GM10248 (cell line): ENCODE data around the gene GSDMA.

Experiments used
- CTCF ChIA-PET: fragments of 300-600 bp; sonication (Branson Sonifier 250); formaldehyde crosslinking; extraction: SDS; loops from one replicate; lab custom pipeline; 2021; ENCODE audit warnings: antibody characterized with exemption; lab: Yijun Ruan, JAX
- POLR2A ChIA-PET: fragments of 350-650 bp; sonication (Branson Sonifier 250); formaldehyde crosslinking; extraction: SDS; loops from one replicate; lab custom pipeline; 2020; ENCODE audit warnings: antibody characterized with exemption; lab: Yijun Ruan, JAX
- DNase-seq: peaks from one replicate; pipeline ENCODE4 v3.0.0; 2012; ENCODE audit errors: extremely low spot score
- TF ChIP-seq, protein P1 (sequence below): IDR thresholded peaks from 2 replicates; pipeline ENCODE4 v1.5.1; 2012; ENCODE audit warnings: mild to moderate bottlenecking, low read depth; ENCODE audit errors: extremely low read depth, missing control alignments, control extremely low read depth

GSDMA gene

DNA sequence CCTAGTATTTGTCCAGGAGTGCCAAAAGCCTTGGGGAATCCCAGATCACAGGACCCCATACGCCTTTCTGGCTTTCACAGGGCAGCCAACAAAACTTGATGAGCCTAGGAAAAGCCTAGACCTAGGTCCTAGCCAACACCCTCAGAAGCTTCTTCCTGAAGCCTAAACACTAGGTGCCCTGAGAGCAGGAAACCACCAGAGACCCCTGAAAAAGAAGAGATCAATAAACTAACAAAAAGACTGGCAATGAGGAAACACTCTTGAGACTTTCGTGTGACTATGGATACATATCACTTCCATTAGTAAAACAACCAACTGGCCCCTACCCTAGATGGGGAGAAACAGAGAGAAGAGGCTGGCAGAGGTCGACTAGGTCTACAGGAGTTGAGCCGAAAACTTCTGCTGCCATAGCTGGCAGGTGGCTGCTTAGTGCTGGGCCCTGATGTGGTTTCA, 36.6 kb upstream of the GSDMA start:
- TF ChIP-seq, protein P1, sequence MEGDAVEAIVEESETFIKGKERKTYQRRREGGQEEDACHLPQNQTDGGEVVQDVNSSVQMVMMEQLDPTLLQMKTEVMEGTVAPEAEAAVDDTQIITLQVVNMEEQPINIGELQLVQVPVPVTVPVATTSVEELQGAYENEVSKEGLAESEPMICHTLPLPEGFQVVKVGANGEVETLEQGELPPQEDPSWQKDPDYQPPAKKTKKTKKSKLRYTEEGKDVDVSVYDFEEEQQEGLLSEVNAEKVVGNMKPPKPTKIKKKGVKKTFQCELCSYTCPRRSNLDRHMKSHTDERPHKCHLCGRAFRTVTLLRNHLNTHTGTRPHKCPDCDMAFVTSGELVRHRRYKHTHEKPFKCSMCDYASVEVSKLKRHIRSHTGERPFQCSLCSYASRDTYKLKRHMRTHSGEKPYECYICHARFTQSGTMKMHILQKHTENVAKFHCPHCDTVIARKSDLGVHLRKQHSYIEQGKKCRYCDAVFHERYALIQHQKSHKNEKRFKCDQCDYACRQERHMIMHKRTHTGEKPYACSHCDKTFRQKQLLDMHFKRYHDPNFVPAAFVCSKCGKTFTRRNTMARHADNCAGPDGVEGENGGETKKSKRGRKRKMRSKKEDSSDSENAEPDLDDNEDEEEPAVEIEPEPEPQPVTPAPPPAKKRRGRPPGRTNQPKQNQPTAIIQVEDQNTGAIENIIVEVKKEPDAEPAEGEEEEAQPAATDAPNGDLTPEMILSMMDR = no peak
- POLR2A ChIA-PET = no interaction called here
- CTCF ChIA-PET = interaction anchor here (1.0 to 1.2 kb wide), 4 partner anchors 9 to 304 kb away, joined by 3 to 4 read pairs (median 3); no protein-coding TSS in a partner anchor
- no peak for DNase-seq

DNA sequence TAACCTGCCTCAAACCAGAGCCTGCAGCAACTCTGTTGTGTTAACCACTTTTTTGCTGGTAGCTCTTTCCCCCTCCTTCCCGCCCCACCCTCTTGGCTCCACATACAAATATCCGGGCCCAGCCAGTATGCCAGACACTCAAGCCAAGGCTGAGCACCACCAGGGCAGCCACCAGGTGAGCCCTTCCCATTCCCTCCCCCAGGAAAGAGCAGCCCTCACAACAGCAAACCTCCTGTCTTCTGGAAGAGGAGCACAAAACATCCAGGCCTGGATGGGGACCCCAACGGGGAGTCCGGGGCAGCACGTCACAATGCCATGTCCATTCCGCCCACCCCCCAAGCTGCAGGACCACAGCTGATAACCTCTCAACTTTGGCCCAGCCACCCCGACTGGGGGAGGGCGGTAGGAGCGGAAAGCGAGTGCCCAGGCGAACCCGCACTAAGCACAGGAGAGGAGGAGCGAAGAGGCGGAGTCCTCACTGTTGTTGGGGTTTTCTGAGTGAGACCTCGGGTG, 36.2 kb upstream of the GSDMA start:
- POLR2A ChIA-PET = no interaction called here
- TF ChIP-seq, protein P1 = no peak
- DNase-seq = peak; percentile 59
- CTCF ChIA-PET = interaction anchor here (0.9 to 1.2 kb wide), 6 partner anchors 10 to 305 kb away, joined by 3 to 4 read pairs (median 3); no protein-coding TSS in a partner anchor

DNA sequence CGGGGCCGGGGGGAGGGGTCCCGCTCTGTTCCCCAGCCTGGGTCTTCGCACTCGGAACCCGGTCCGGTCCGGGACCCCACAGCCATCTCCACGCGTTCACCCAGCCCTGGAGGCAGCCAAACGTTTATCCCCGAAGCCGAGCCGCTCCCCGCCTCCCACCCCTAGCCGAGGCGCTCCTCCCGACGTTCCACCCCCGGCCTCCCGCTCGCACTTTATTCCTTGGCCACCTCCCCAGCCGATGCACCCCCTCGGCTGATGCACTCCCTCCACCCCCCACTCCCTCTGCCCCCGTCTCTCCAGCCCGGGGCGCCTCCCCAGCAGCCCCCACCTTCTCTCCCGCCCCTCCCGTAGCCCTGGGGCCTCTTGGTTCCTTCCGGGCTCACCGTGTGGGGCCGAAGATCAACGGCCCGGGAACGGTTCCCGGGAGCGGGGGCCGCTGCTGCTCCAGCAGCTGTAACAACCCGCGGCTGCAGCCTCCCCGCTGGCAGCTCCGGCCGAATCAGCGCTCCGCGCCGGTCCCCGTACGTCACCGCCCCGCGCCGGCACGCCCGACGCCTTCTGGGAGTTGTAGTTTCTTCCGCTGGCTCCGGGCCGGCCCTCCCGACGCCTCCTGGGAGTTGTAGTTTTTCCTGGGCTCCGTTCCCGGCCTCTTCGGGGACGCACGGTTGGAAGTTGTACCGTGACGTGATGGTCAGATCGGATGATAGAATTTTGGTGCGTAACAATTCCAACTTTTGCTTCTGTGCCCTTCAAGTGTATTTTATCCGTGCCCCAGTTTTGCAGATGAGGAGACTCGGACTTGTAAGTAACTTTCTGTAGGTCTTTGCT, 35.5 kb upstream of the GSDMA start, which contains the start of the genes LRRC3C and ORMDL3:
Gene LRRC3C, plus strand, starts transcription at position 632 of the 828 bp plus-strand sequence. CDS start 13,792 bp downstream, outside the sequence.
Gene ORMDL3, minus strand, starts transcription at position 501 of the 828 bp plus-strand sequence. CDS start 3,398 bp downstream, outside the sequence.
- ChIA-PET POLR2A (no interaction called here), CTCF (interaction anchor here (0.9 to 1.2 kb wide), 4 partner anchors 11 to 306 kb away, joined by 3 to 4 read pairs (median 3); no protein-coding TSS in a partner anchor)
- TF ChIP-seq, protein P1 = no peak
- DNase-seq = peak; percentile 95

DNA sequence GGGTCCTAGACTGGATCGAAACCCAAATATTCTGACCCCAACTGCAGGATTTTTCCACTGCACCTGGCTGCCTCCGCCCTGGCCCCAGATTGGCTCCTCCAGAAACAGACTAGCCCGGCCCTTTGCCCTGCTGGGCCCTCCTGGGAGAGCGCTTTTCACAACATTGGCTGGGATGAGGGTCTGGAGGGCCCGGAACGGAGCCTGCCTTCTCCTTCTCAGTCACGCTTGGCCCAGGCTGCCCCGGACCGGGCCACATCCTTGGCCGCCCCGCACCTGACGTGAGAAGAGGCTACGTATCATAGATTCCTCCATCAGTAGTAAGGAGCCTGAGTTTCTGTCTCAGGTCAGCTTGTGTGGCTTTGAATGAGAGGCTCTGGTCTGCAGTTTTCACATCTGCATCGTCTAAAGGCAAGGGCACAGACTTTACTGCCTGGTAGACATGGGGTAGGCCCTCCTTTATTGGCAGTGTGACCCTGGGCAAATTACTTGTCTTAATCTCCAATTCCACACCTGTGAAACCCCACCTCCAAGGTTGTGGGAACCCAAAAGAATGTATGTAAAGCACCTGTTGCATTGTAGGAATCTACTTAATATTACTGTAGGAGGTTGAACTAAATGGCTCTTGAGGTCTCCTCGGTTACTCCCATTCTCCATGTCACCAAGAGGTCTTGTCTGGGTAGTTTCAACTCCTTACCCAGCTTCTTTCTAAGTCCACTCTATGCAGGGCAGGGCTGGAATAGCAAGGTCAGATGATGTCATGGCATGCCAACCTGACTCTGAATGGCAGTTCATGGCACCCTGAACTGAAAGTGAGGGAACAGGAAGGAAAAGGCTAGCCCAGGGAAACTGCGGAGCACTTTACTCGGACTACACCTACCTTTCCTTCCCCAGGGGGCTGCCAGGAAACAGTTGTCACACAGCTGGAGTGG, 34.6 kb upstream of the GSDMA start:
- ChIA-PET POLR2A (no interaction called here), CTCF (interaction anchor here (0.8 to 2.4 kb wide), 6 partner anchors 10 to 146 kb away, joined by 3 to 8 read pairs (median 3); no protein-coding TSS in a partner anchor)
- TF ChIP-seq, protein P1 = no peak
- DNase-seq = no peak

DNA sequence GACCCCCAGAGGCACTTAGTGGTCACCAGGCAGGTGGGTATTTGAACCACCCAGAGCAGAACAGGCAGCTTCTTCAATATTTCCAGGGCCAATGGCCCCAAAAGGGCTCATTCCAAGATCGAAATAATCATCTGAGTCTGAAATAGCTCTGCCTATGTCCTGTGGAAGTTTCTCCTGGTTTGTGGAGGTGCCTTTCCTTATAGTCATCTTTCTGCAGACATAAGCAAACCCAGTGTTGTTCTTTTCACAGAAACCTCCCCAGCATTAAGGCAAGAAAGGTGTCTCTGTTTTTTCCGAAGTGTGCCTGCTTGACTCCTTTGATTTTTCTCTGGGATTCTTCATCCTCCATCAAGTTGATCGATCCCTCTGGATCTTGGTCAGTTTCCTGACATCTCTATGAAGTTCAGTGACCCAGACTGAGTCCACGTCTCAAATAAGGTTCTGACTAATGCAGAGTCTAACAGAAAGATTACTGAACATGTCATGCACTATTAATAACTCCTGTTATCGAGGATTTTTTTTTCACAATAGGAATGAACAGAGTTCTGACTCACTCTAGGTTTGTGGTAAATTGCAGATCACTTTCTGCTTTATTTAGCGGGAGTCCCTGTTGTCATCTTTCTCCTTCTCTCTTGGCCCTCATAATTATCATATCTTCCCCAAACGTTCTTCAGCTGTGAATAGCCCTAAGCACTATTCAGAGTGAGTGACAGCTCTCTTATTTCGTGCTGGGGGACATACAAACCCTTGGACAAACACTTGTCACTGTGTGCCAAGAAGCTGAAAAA, 33.8 kb upstream of the GSDMA start:
- peak; percentile 37 for DNase-seq
- ChIA-PET CTCF (interaction anchor here (0.8 to 2.4 kb wide), 6 partner anchors 9 to 147 kb away, joined by 3 to 8 read pairs (median 6); no protein-coding TSS in a partner anchor), POLR2A (no interaction called here)
- TF ChIP-seq, protein P1 = no peak
